Measurements from ENCODE around the gene PEMT. TPM values are rescaled to one million over a fixed set of nuclear protein-coding genes. Genes with fewer than 3 reads are reported as not detected.

Gene PEMT
- total RNA-seq, 2 experiments from 2014 or later = 30.4 to 32.3 TPM

- DNase-seq (no peak), ATAC-seq (no peak)
- no peaks in the 10 kb centered on the region for H3K9me3 Mint-ChIP-seq (ENCODE audit: low read depth)
- peak overlapping the region; percentile 33 for H3K27ac Mint-ChIP-seq
- intact Hi-C loops (cut with DNase I, micrococcal nuclease) = no loop called here
- POLR2A ChIA-PET = interaction anchor here (0.6 kb wide), 1 partner anchor 398 kb away, joined by 3 read pairs; no protein-coding TSS in a partner anchor
- H3K4me1 Mint-ChIP-seq = peaks cover 3% of the 10 kb centered on the region
- CTCF ChIA-PET = no interaction called here
- no peaks in the 10 kb centered on the region for H3K36me3 Mint-ChIP-seq (ENCODE audit: low read depth)
- H3K27me3 Mint-ChIP-seq = no peaks in the 10 kb centered on the region
- no peak overlapping the region for H3K4me3 Mint-ChIP-seq
Measured at GRCh38 chr17:17580662-17581470, 10.6 kb downstream of the PEMT start.

- ChIA-PET CTCF (interaction anchor here (1.7 kb wide), 1 partner anchor 11 kb away, joined by 4 read pairs; no protein-coding TSS in a partner anchor), POLR2A (no interaction called here)
- no peaks in the 10 kb centered on the region for H3K27me3 Mint-ChIP-seq
- no peaks in the 10 kb centered on the region for H3K9me3 Mint-ChIP-seq (ENCODE audit: low read depth)
- intact Hi-C loops (cut with DNase I, micrococcal nuclease) = no loop called here
- ATAC-seq (no peak), DNase-seq (no peak)
- no peaks in the 10 kb centered on the region for H3K4me1 Mint-ChIP-seq
- H3K36me3 Mint-ChIP-seq (ENCODE audit: low read depth) = no peaks in the 10 kb centered on the region
- no peak overlapping the region for H3K4me3 Mint-ChIP-seq
- no peak overlapping the region for H3K27ac Mint-ChIP-seq
Measured at GRCh38 chr17:17579691-17580090, 11.8 kb downstream of the PEMT start.

- ChIA-PET POLR2A (no interaction called here), CTCF (no interaction called here)
- H3K4me1 Mint-ChIP-seq = no peaks in the 10 kb centered on the region
- no peak overlapping the region for H3K27ac Mint-ChIP-seq
- no peaks in the 10 kb centered on the region for H3K27me3 Mint-ChIP-seq
- DNase-seq (no peak), ATAC-seq (no peak)
- intact Hi-C loops (cut with DNase I, micrococcal nuclease) = no loop called here
- no peaks in the 10 kb centered on the region for H3K36me3 Mint-ChIP-seq (ENCODE audit: low read depth)
- H3K4me3 Mint-ChIP-seq = no peak overlapping the region
- H3K9me3 Mint-ChIP-seq (ENCODE audit: low read depth) = no peaks in the 10 kb centered on the region
Measured at GRCh38 chr17:17577373-17577772, 14.1 kb downstream of the PEMT start.

GRCh38 chr17:17576772-17577234 is 14.7 kb downstream of the PEMT start:
- ATAC-seq (no peak), DNase-seq (no peak)
- Mint-ChIP-seq H3K27me3 (no peaks in the 10 kb centered on the region), H3K9me3 (ENCODE audit: low read depth) (no peaks in the 10 kb centered on the region), H3K27ac (no peak overlapping the region), H3K4me3 (no peak overlapping the region), H3K36me3 (ENCODE audit: low read depth) (no peaks in the 10 kb centered on the region), H3K4me1 (no peaks in the 10 kb centered on the region)
- intact Hi-C loops (cut with DNase I, micrococcal nuclease) = no loop called here
- ChIA-PET CTCF (interaction anchor here (1.0 kb wide), 1 partner anchor 80 kb away, joined by 3 read pairs; no protein-coding TSS in a partner anchor), POLR2A (no interaction called here)

- DNase-seq = no peak
- no peak overlapping the region for H3K4me3 Mint-ChIP-seq
- POLR2A ChIA-PET = no interaction called here
Measured at GRCh38 chr17:17575360-17576251, 15.9 kb downstream of the PEMT start.

GRCh38 chr17:17573912-17574311 is 17.6 kb downstream of the PEMT start:
- Mint-ChIP-seq H3K4me1 (no peaks in the 10 kb centered on the region), H3K36me3 (ENCODE audit: low read depth) (no peaks in the 10 kb centered on the region), H3K27ac (no peak overlapping the region), H3K4me3 (no peak overlapping the region), H3K27me3 (no peaks in the 10 kb centered on the region), H3K9me3 (ENCODE audit: low read depth) (no peaks in the 10 kb centered on the region)
- DNase-seq (no peak), ATAC-seq (no peak)
- ChIA-PET CTCF (interaction anchor here (0.7 kb wide), 2 partner anchors 12 to 345 kb away, joined by 3 read pairs; no protein-coding TSS in a partner anchor), POLR2A (no interaction called here)
- intact Hi-C loops (cut with DNase I, micrococcal nuclease) = no loop called here

More at GRCh38 chr17:17575360-17576251, 15.9 kb downstream of the PEMT start:
- no peaks in the 10 kb centered on the region for H3K9me3 Mint-ChIP-seq (ENCODE audit: low read depth)
- no peak overlapping the region for H3K27ac Mint-ChIP-seq
- intact Hi-C loops (cut with DNase I, micrococcal nuclease) = no loop called here
- H3K36me3 Mint-ChIP-seq (ENCODE audit: low read depth) = no peaks in the 10 kb centered on the region
- CTCF ChIA-PET = interaction anchor here (1.1 kb wide), 1 partner anchor 10 kb away, joined by 3 read pairs; no protein-coding TSS in a partner anchor
- ATAC-seq = no peak
- H3K27me3 Mint-ChIP-seq = no peaks in the 10 kb centered on the region
- no peaks in the 10 kb centered on the region for H3K4me1 Mint-ChIP-seq

- no peaks in the 10 kb centered on the region for H3K27me3 Mint-ChIP-seq
Measured at GRCh38 chr17:17572010-17572785, 19.3 kb downstream of the PEMT start.

GRCh38 chr17:17570798-17571716 is 20.5 kb downstream of the PEMT start:
- Mint-ChIP-seq H3K9me3 (ENCODE audit: low read depth) (no peaks in the 10 kb centered on the region), H3K4me1 (no peaks in the 10 kb centered on the region), H3K27ac (no peak overlapping the region), H3K27me3 (no peaks in the 10 kb centered on the region), H3K4me3 (no peak overlapping the region), H3K36me3 (ENCODE audit: low read depth) (no peaks in the 10 kb centered on the region)
- ChIA-PET CTCF (interaction anchor here (0.5 to 0.6 kb wide), 2 partner anchors 43 to 215 kb away, joined by 3 read pairs; no protein-coding TSS in a partner anchor), POLR2A (no interaction called here)
- ATAC-seq (no peak), DNase-seq (no peak)
- intact Hi-C loops (cut with DNase I, micrococcal nuclease) = no loop called here

More at GRCh38 chr17:17572010-17572785, 19.3 kb downstream of the PEMT start:
- Mint-ChIP-seq H3K4me3 (no peak overlapping the region), H3K4me1 (no peaks in the 10 kb centered on the region), H3K27ac (no peak overlapping the region), H3K36me3 (ENCODE audit: low read depth) (no peaks in the 10 kb centered on the region), H3K9me3 (ENCODE audit: low read depth) (no peaks in the 10 kb centered on the region)
- DNase-seq (no peak), ATAC-seq (no peak)
- POLR2A ChIA-PET = no interaction called here
- intact Hi-C loops (cut with DNase I, micrococcal nuclease) = no loop called here
- CTCF ChIA-PET = interaction anchor here (0.6 to 0.8 kb wide), 2 partner anchors 75 to 216 kb away, joined by 3 read pairs; no protein-coding TSS in a partner anchor

- ChIA-PET CTCF (interaction anchor here (0.9 kb wide), 1 partner anchor 198 kb away, joined by 3 read pairs; no protein-coding TSS in a partner anchor), POLR2A (no interaction called here)
- no peaks in the 10 kb centered on the region for H3K4me1 Mint-ChIP-seq
- ATAC-seq (no peak), DNase-seq (no peak)
- no peaks in the 10 kb centered on the region for H3K27me3 Mint-ChIP-seq
- no peaks in the 10 kb centered on the region for H3K9me3 Mint-ChIP-seq (ENCODE audit: low read depth)
- no peaks in the 10 kb centered on the region for H3K36me3 Mint-ChIP-seq (ENCODE audit: low read depth)
- intact Hi-C loops (cut with DNase I, micrococcal nuclease) = no loop called here
- H3K27ac Mint-ChIP-seq = no peak overlapping the region
- no peak overlapping the region for H3K4me3 Mint-ChIP-seq
Measured at GRCh38 chr17:17570140-17570797, 21.2 kb downstream of the PEMT start.

- Mint-ChIP-seq H3K27me3 (no peaks in the 10 kb centered on the region), H3K9me3 (ENCODE audit: low read depth) (no peaks in the 10 kb centered on the region), H3K36me3 (ENCODE audit: low read depth) (no peaks in the 10 kb centered on the region), H3K4me3 (no peak overlapping the region), H3K27ac (no peak overlapping the region), H3K4me1 (no peaks in the 10 kb centered on the region)
- ATAC-seq = no peak
- DNase-seq = no peak
- ChIA-PET POLR2A (no interaction called here), CTCF (interaction anchor here (0.5 to 2.4 kb wide), 5 partner anchors 22 to 314 kb away, joined by 3 to 12 read pairs (median 3); partner anchors contain the start of gene PEMT)
- intact Hi-C loops (cut with DNase I, micrococcal nuclease) = loop anchor here in 1 of 2 experiments (5.0 kb wide), 1 partner anchor 212 kb away; no protein-coding TSS in a partner anchor
Measured at GRCh38 chr17:17569691-17570090, 21.8 kb downstream of the PEMT start.

All from activated CD4-positive, alpha-beta T cell treated with anti-CD3 and anti-CD28 coated beads for 36 hours (primary cell).